K562 (cell line): ENCODE measurements around the gene ADM5. TPM values are rescaled to one million over a fixed set of nuclear protein-coding genes. Genes with fewer than 3 reads are reported as not detected.

Experiments
- BCOR ChIP-seq: fragments of 450-650 bp; IDR thresholded peaks from 2 replicates; pipeline ENCODE4 v1.6.1; 2016
- BRD4 ChIP-seq: fragments of 200-600 bp; sonication (generic); IDR thresholded peaks from 2 replicates; pipeline ENCODE4 v1.6.1; 2017; ENCODE audit warnings: inconsistent platforms
- BRF2 ChIP-seq: IDR thresholded peaks from 3 replicates; pipeline ENCODE4 v1.6.1; 2011; ENCODE audit warnings: borderline replicate concordance, mild to moderate bottlenecking; ENCODE audit not compliant: insufficient read length, insufficient read depth
- CBFA2T3 ChIP-seq: fragments of 450-650 bp; IDR thresholded peaks from 2 replicates; pipeline ENCODE4 v1.6.1; 2017
- CBX2 ChIP-seq: fragments of 200-600 bp; sonication (generic); IDR thresholded peaks from one replicate; pipeline ENCODE4 v1.6.1; 2012; ENCODE audit warnings: mild to moderate bottlenecking, low read length, inconsistent platforms; ENCODE audit not compliant: insufficient read depth, poor library complexity, severe bottlenecking
- CHD2 ChIP-seq: IDR thresholded peaks from 2 replicates; pipeline ENCODE4 v1.6.1; 2011; ENCODE audit warnings: low read depth, low read length
- EGR1 ChIP-seq: fragments of 450-650 bp; conservative IDR thresholded peaks from 2 replicates; pipeline ENCODE4 v1.6.1; 2017; ENCODE audit warnings: mild to moderate bottlenecking
- ELF4 ChIP-seq: fragments of 450-650 bp; formaldehyde crosslinking; IDR thresholded peaks from 2 replicates; pipeline ENCODE4 v1.4.0; 2022; ENCODE audit warnings: missing genetic modification characterization
- ELK3 ChIP-seq: fragments of 450-650 bp; formaldehyde crosslinking; IDR thresholded peaks from 2 replicates; pipeline ENCODE4 v1.4.0; 2020; ENCODE audit warnings: mild to moderate bottlenecking
- FIP1L1 ChIP-seq: fragments of 200-400 bp; formaldehyde crosslinking; IDR thresholded peaks from 2 replicates; pipeline ENCODE4 v1.6.1; 2018; ENCODE audit warnings: mild to moderate bottlenecking, low read depth, low read length; ENCODE audit not compliant: poor library complexity, severe bottlenecking
- FOXP4 ChIP-seq: sonication (generic); formaldehyde crosslinking; IDR thresholded peaks from 2 replicates; pipeline ENCODE4 v1.8.0; 2022; ENCODE audit warnings: mild to moderate bottlenecking, missing genetic modification reagents, borderline replicate concordance
- GABPB1 ChIP-seq: sonication (generic); formaldehyde crosslinking; IDR thresholded peaks from 2 replicates; pipeline ENCODE4 v1.8.0; 2022; ENCODE audit warnings: mild to moderate bottlenecking, missing genetic modification reagents
- GATAD2B ChIP-seq: fragments of 450-650 bp; IDR thresholded peaks from 2 replicates; pipeline ENCODE4 v1.6.1; 2017; ENCODE audit warnings: mild to moderate bottlenecking, borderline replicate concordance
- HNRNPH1 ChIP-seq: fragments of 200-400 bp; formaldehyde crosslinking; optimal IDR thresholded peaks from 2 replicates; pipeline ENCODE3; 2017; ENCODE audit warnings: low read depth, mild to moderate bottlenecking, low read length, moderate library complexity
- KLF10 ChIP-seq: fragments of 250-450 bp; sonication (Bioruptor Pico); IDR thresholded peaks from 2 replicates; pipeline ENCODE4 v1.6.1; 2021; ENCODE audit warnings: matching md5 sums
- MAX ChIP-seq: sonication (generic); formaldehyde crosslinking; IDR thresholded peaks from 2 replicates; pipeline ENCODE4 v1.9.0; 2022; ENCODE audit warnings: mild to moderate bottlenecking, missing genetic modification reagents
- MCM5 ChIP-seq: fragments of 450-650 bp; IDR thresholded peaks from 2 replicates; pipeline ENCODE4 v1.6.1; 2016; ENCODE audit warnings: low read depth
- MYNN ChIP-seq, 2 experiments: sonication (generic); formaldehyde crosslinking in 1 of 2; IDR thresholded peaks; 2 replicates each; pipeline versions ENCODE4 v1.5.0 to v1.6.1; 2016 to 2020; ENCODE audit warnings: antibody characterized with exemption in 1 of 2, missing genetic modification reagents in 1 of 2
- RNF2 ChIP-seq: sonication (generic); IDR thresholded peaks from 2 replicates; pipeline ENCODE4 v1.6.1; 2016
- SIN3B ChIP-seq: fragments of 450-650 bp; IDR thresholded peaks from 2 replicates; pipeline ENCODE4 v1.6.1; 2017; ENCODE audit warnings: low read depth, mild to moderate bottlenecking, moderate library complexity
- TAF1 ChIP-seq: IDR thresholded peaks from 2 replicates; pipeline ENCODE4 v1.6.1; 2011; ENCODE audit warnings: mild to moderate bottlenecking, low read length, moderate library complexity; ENCODE audit not compliant: insufficient read depth, control insufficient read depth, severe bottlenecking; ENCODE audit errors: extremely low read depth
- TCF7L2 ChIP-seq: fragments of 150-350 bp; IDR thresholded peaks from 2 replicates; pipeline ENCODE4 v1.6.1; 2016; ENCODE audit warnings: low read depth, mild to moderate bottlenecking, low read length, moderate library complexity
- TFAM ChIP-seq: fragments of 250-450 bp; sonication (Bioruptor Pico); conservative IDR thresholded peaks from 2 replicates; pipeline ENCODE4 v1.5.0; 2021; ENCODE audit warnings: mild to moderate bottlenecking, moderate library complexity
- ZNF134 ChIP-seq: fragments of 250-450 bp; sonication (Bioruptor Pico); conservative IDR thresholded peaks from 2 replicates; pipeline ENCODE4 v1.4.0; 2020
- ZNF197 ChIP-seq: fragments of 200-800 bp; sonication (Bioruptor generic); IDR thresholded peaks from 2 replicates; pipeline ENCODE4 v1.6.1; 2016; ENCODE audit warnings: low read depth, missing genetic modification characterization, missing compliant biosample characterization
- ZNF699 ChIP-seq: fragments of 250-450 bp; sonication (Bioruptor Pico); IDR thresholded peaks from 2 replicates; pipeline ENCODE4 v1.8.0; 2021; ENCODE audit warnings: mild to moderate bottlenecking, moderate library complexity; ENCODE audit not compliant: insufficient replicate concordance
- polyA plus RNA-seq, 8 experiments: library from polyadenylated mRNA; depleted of rRNA in 4 of 8; stranded (reverse) in 5 of 8; unstranded in 3 of 8; fragments of >200 nt; fragmentation: Nextera tagmentation in 2 of 8; fragmentation: Illumina TruSeq in 1 of 8; extraction: Ambion mirVana in 2 of 8; extraction: Trizol in 1 of 8; gene quantifications; 2 replicates each; pipeline versions ENCODE4 v1.2.1 to v1.2.3, GENCODE V29; 2011 to 2014; ENCODE audit warnings: inconsistent platforms in 1 of 8, missing spikeins in 1 of 8
- total RNA-seq, 7 experiments: library from RNA; depleted of rRNA in 6 of 7; stranded (reverse); fragments of >200 nt in 6 of 7; fragmentation: Illumina TruSeq in 2 of 7; extraction: Trizol in 2 of 7; gene quantifications; 2 replicates each; pipeline versions ENCODE4 v1.2.1 to v1.2.3, GENCODE V29; 2011 to 2021; ENCODE audit warnings: low replicate concordance in 1 of 7

ADM5 gene
- total and polyA plus RNA-seq, 9 of the 15 experiments (the other 6 are each of a cell fraction or from before 2014, with no cell fraction given): 0.13 to 8.4 (median 2.0) TPM; not detected in 1

GRCh38 chr19:49677231-49677900 is 12.0 kb upstream of the ADM5 start, which contains the start of gene PRMT1 (continued):
- TF ChIP-seq CHD2: no peak
- TF ChIP-seq RNF2: peak; percentile 50; the same call in 1 of the 2 replicates
- no peak for TF ChIP-seq ELK3 (CRISPR knock-in tag)
- TF ChIP-seq HNRNPH1: peak; percentile 62
- 0 out of 2 replicates have a peak, but pooled peaks have one; percentile 18 for TF ChIP-seq FOXP4 (CRISPR knock-in tag)
- TF ChIP-seq MYNN (IDR thresholded peaks at IDR 0.05): no peak
- no peak for TF ChIP-seq MYNN (CRISPR knock-in tag; IDR thresholded peaks at IDR 0.05)
- no peak for TF ChIP-seq KLF10
- peak; percentile 65 for TF ChIP-seq FIP1L1
- TF ChIP-seq BCOR: no peak
- peak; percentile 77 for TF ChIP-seq GABPB1 (CRISPR knock-in tag)
- no peak for TF ChIP-seq TFAM (CRISPR knock-in tag)
- 0 out of 2 replicates have a peak, but pooled peaks have one; percentile 20 for TF ChIP-seq ELF4 (CRISPR knock-in tag)
- TF ChIP-seq CBX2: no peak
- peak; percentile 81; the same call in 1 of the 2 replicates for TF ChIP-seq BRD4
- TF ChIP-seq ZNF197 (CRISPR knock-in tag): no peak
- TF ChIP-seq CBFA2T3: 0 out of 2 replicates have a peak, but pooled peaks have one; percentile 11
- TF ChIP-seq EGR1: peak; percentile 54; the same call in 1 of the 2 replicates
- TF ChIP-seq BRF2: no peak
- TF ChIP-seq SIN3B: peak; percentile 41; the same call in 1 of the 2 replicates
- TF ChIP-seq GATAD2B: no peak; the same call in 1 of the 2 replicates
- no peak for TF ChIP-seq TCF7L2
- peak; percentile 81 for TF ChIP-seq TAF1
- TF ChIP-seq ZNF699 (CRISPR knock-in tag): no peak
- no peak for TF ChIP-seq MCM5
- TF ChIP-seq MAX (CRISPR knock-in tag): peak; percentile 96
- TF ChIP-seq ZNF134 (CRISPR knock-in tag): no peak
